ENCODE data around the gene WRAP53.

DNA sequence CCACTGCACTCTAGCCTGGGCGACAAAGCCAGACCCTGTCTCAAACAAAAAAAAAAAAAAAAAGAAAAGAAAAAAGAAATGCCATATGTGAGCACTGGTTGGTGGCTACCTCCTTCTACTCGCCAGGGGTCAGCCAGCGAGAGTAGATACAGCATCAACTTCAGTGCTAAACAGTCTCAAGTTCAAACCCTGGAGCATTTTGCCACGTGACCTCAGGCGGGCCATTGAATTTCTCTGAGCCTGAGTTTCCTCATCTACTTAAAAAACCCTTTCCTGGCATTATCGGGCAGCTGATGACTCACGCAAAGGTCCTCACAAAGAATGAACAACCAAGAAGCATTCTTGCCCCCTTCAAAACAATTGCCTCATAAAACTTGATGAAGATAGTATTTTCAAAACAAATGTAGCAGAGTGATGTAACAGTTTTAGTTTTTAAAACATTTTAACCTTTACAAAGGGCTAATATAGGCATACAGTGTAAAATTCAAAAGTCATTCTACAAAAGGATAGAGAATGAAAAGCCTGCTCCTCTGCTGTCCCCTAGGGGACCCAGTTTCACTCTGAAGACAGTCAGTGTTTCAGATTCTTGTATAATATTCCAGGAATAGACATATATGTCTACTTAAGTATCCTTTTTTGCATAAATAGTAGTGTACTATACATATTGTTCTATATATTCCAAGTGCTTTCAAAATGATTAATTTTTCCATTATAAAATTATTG, 57.6 kb downstream of the WRAP53 start:
- TF ChIP-seq, protein P1, sequence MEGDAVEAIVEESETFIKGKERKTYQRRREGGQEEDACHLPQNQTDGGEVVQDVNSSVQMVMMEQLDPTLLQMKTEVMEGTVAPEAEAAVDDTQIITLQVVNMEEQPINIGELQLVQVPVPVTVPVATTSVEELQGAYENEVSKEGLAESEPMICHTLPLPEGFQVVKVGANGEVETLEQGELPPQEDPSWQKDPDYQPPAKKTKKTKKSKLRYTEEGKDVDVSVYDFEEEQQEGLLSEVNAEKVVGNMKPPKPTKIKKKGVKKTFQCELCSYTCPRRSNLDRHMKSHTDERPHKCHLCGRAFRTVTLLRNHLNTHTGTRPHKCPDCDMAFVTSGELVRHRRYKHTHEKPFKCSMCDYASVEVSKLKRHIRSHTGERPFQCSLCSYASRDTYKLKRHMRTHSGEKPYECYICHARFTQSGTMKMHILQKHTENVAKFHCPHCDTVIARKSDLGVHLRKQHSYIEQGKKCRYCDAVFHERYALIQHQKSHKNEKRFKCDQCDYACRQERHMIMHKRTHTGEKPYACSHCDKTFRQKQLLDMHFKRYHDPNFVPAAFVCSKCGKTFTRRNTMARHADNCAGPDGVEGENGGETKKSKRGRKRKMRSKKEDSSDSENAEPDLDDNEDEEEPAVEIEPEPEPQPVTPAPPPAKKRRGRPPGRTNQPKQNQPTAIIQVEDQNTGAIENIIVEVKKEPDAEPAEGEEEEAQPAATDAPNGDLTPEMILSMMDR (IDR thresholded peaks at IDR 0.05), result no peak
- no peak for TF ChIP-seq EP300 (IDR thresholded peaks at IDR 0.05)
- no peak for TF ChIP-seq POLR2A (IDR thresholded peaks at IDR 0.05)
